T-helper 17 cell (primary cell): Measurements from ENCODE around the gene TMEM200B. TPM values are rescaled to one million over a fixed set of nuclear protein-coding genes. Genes with fewer than 3 reads are reported as not detected.

Experiments used
- ATAC-seq: fragments of 150-1000 bp; cut with Tn5 transposase; 2 replicates; pipeline ENCODE4 v1.10.0; 2021; ENCODE audit warnings: mild to moderate bottlenecking, moderate library complexity
- DNase-seq, 3 donors: peaks; one replicate each; pipeline versions ENCODE4 v3.0.0 to v3.0.0-alpha.2; 2020 to 2021
- H3K9me3 ChIP-seq: one replicate; pipeline ENCODE4 v1.7.0; 2013; ENCODE audit warnings: low read length, mild to moderate bottlenecking; ENCODE audit not compliant: control insufficient read depth, poor library complexity, severe bottlenecking
- H3K27ac Mint-ChIP-seq: one replicate; pipeline ENCODE4 v1.8.0; 2022; ENCODE audit warnings: mild to moderate bottlenecking, moderate library complexity, mixed read lengths
- H3K27me3 Mint-ChIP-seq: one replicate; pipeline ENCODE4 v1.8.0; 2022; ENCODE audit warnings: mixed read lengths
- H3K36me3 Mint-ChIP-seq: one replicate; pipeline ENCODE4 v1.8.0; 2022; ENCODE audit warnings: low read depth, mixed read lengths
- H3K4me1 Mint-ChIP-seq: one replicate; pipeline ENCODE4 v1.8.0; 2022; ENCODE audit warnings: mild to moderate bottlenecking, mixed read lengths
- H3K4me3 Mint-ChIP-seq: one replicate; pipeline ENCODE4 v1.8.0; 2022; ENCODE audit warnings: mild to moderate bottlenecking, moderate library complexity, mixed read lengths
- total RNA-seq, 4 donors: library from RNA in 2 of 4; stranded (reverse) in 2 of 4; gene quantifications; one replicate each; pipeline ENCODE4 v1.2.3 and lab custom pipeline; 2022 to 2026

Gene TMEM200B
- total RNA-seq, 2 donors from 2014 or later, result not detected

- ATAC-seq, result no peak
- peaks cover 11% of the 10 kb centered on the region for H3K4me1 Mint-ChIP-seq
- no peak overlapping the region for H3K27ac Mint-ChIP-seq
- peaks cover 3% of the 10 kb centered on the region for H3K36me3 Mint-ChIP-seq
- no peaks in the 10 kb centered on the region for H3K9me3 ChIP-seq
- no peak for DNase-seq
- peaks cover 15% of the 10 kb centered on the region for H3K27me3 Mint-ChIP-seq
- H3K4me3 Mint-ChIP-seq, result peak overlapping the region; percentile 90
Observed at GRCh38 chr1:29126198-29126597, 2.5 kb upstream of the TMEM200B start.

- DNase-seq (no peak), ATAC-seq (no peak)
- Mint-ChIP-seq H3K36me3 (peaks cover 3% of the 10 kb centered on the region), H3K27ac (peak overlapping the region; percentile 39), H3K27me3 (peaks cover 15% of the 10 kb centered on the region), H3K4me1 (peaks cover 11% of the 10 kb centered on the region), H3K4me3 (peak overlapping the region; percentile 90)
- no peaks in the 10 kb centered on the region for H3K9me3 ChIP-seq
Observed at GRCh38 chr1:29125788-29126187, 2.1 kb upstream of the TMEM200B start.

- DNase-seq, result no peak
- H3K9me3 ChIP-seq, result no peaks in the 10 kb centered on the region
- Mint-ChIP-seq H3K36me3 (peaks cover 3% of the 10 kb centered on the region), H3K27ac (peak overlapping the region; percentile 39), H3K4me1 (peaks cover 11% of the 10 kb centered on the region), H3K27me3 (peaks cover 15% of the 10 kb centered on the region), H3K4me3 (peak overlapping the region; percentile 90)
- no peak for ATAC-seq
Observed at GRCh38 chr1:29125237-29125641, 1.5 kb upstream of the TMEM200B start.

- peak overlapping the region; percentile 90 for H3K4me3 Mint-ChIP-seq
- ATAC-seq, result peak; percentile 38
- peak; percentile 19 to 44 (median 28) for DNase-seq
- no peak overlapping the region for H3K27ac Mint-ChIP-seq
- no peaks in the 10 kb centered on the region for H3K9me3 ChIP-seq
- H3K27me3 Mint-ChIP-seq, result peaks cover 11% of the 10 kb centered on the region
- H3K36me3 Mint-ChIP-seq, result peaks cover 3% of the 10 kb centered on the region
- H3K4me1 Mint-ChIP-seq, result peaks cover 11% of the 10 kb centered on the region
Observed at GRCh38 chr1:29124366-29125236, 898 bp upstream of the TMEM200B start.

- Mint-ChIP-seq H3K4me1 (peaks cover 11% of the 10 kb centered on the region), H3K27me3 (peaks cover 11% of the 10 kb centered on the region), H3K36me3 (peaks cover 6% of the 10 kb centered on the region), H3K4me3 (peak overlapping the region; percentile 85), H3K27ac (no peak overlapping the region)
- DNase-seq, result peak in 1 of 3 donors; percentile 12
- no peak for ATAC-seq
- no peaks in the 10 kb centered on the region for H3K9me3 ChIP-seq
Observed at GRCh38 chr1:29123053-29123886, 433 bp downstream of the TMEM200B start.

- Mint-ChIP-seq H3K36me3 (peaks cover 6% of the 10 kb centered on the region), H3K4me3 (peak overlapping the region; percentile 85), H3K27ac (no peak overlapping the region), H3K27me3 (peaks cover 11% of the 10 kb centered on the region), H3K4me1 (peaks cover 11% of the 10 kb centered on the region)
- ATAC-seq (no peak), DNase-seq (no peak)
- no peaks in the 10 kb centered on the region for H3K9me3 ChIP-seq
Observed at GRCh38 chr1:29122682-29123052, 1.0 kb downstream of the TMEM200B start.

- peak overlapping the region; percentile 79 for H3K4me3 Mint-ChIP-seq
- H3K4me1 Mint-ChIP-seq, result peaks cover 11% of the 10 kb centered on the region
- no peak overlapping the region for H3K27ac Mint-ChIP-seq
- H3K27me3 Mint-ChIP-seq, result peaks cover 11% of the 10 kb centered on the region
- H3K36me3 Mint-ChIP-seq, result peaks cover 9% of the 10 kb centered on the region
- DNase-seq, result no peak
- no peak for ATAC-seq
- H3K9me3 ChIP-seq, result no peaks in the 10 kb centered on the region
Observed at GRCh38 chr1:29121936-29122681, 1.6 kb downstream of the TMEM200B start.

GRCh38 chr1:29121516-29121935, 2.2 kb downstream of the TMEM200B start:
- H3K27me3 Mint-ChIP-seq, result peaks cover 11% of the 10 kb centered on the region
- H3K36me3 Mint-ChIP-seq, result peaks cover 11% of the 10 kb centered on the region
- ATAC-seq, result peak; percentile 24
- H3K4me3 Mint-ChIP-seq, result peak overlapping the region; percentile 39
- no peak for DNase-seq
- H3K4me1 Mint-ChIP-seq, result peaks cover 11% of the 10 kb centered on the region
- H3K9me3 ChIP-seq, result no peaks in the 10 kb centered on the region
- H3K27ac Mint-ChIP-seq, result no peak overlapping the region

GRCh38 chr1:29120947-29121485, 2.7 kb downstream of the TMEM200B start:
- no peaks in the 10 kb centered on the region for H3K9me3 ChIP-seq
- DNase-seq, result peak; percentile 45 to 63 (median 50)
- Mint-ChIP-seq H3K36me3 (peaks cover 11% of the 10 kb centered on the region), H3K4me3 (peak overlapping the region; percentile 19), H3K4me1 (peaks cover 11% of the 10 kb centered on the region), H3K27ac (no peak overlapping the region), H3K27me3 (peaks cover 9% of the 10 kb centered on the region)
- ATAC-seq, result peak; percentile 84

- peaks cover 6% of the 10 kb centered on the region for H3K4me1 Mint-ChIP-seq
- H3K36me3 Mint-ChIP-seq, result peaks cover 8% of the 10 kb centered on the region
- DNase-seq (no peak), ATAC-seq (no peak)
- no peak overlapping the region for H3K27ac Mint-ChIP-seq
- no peak overlapping the region for H3K4me3 Mint-ChIP-seq
- H3K9me3 ChIP-seq, result no peaks in the 10 kb centered on the region
- peaks cover 2% of the 10 kb centered on the region for H3K27me3 Mint-ChIP-seq
Observed at GRCh38 chr1:29120367-29120766, 3.3 kb downstream of the TMEM200B start.

GRCh38 chr1:29119121-29119929, 4.4 kb downstream of the TMEM200B start:
- Mint-ChIP-seq H3K27me3 (no peaks in the 10 kb centered on the region), H3K4me3 (no peak overlapping the region), H3K4me1 (peaks cover 4% of the 10 kb centered on the region), H3K27ac (no peak overlapping the region), H3K36me3 (peaks cover 10% of the 10 kb centered on the region)
- H3K9me3 ChIP-seq, result no peaks in the 10 kb centered on the region
- ATAC-seq (no peak), DNase-seq (no peak)

- H3K36me3 Mint-ChIP-seq, result peaks cover 12% of the 10 kb centered on the region
- ATAC-seq, result no peak
- no peak overlapping the region for H3K27ac Mint-ChIP-seq
- no peaks in the 10 kb centered on the region for H3K27me3 Mint-ChIP-seq
- peaks cover 4% of the 10 kb centered on the region for H3K4me1 Mint-ChIP-seq
- no peak for DNase-seq
- H3K4me3 Mint-ChIP-seq, result peak overlapping the region; percentile 60
- no peaks in the 10 kb centered on the region for H3K9me3 ChIP-seq
Observed at GRCh38 chr1:29117381-29117780, 6.3 kb downstream of the TMEM200B start.
